OCI-LY7 (cell line): ENCODE results near the gene PLCL2. TPM values are rescaled to one million over a fixed set of nuclear protein-coding genes. Genes with fewer than 3 reads are reported as not detected.

Experiments
- BruUV-seq: library from RNA; stranded (reverse); fragments of 400-500 nt; replicated peaks from 2 replicates; lab custom pipeline; 2021; lab: Mats Ljungman, UMichigan
- CTCF ChIA-PET: fragments of 300-600 bp; sonication (Branson Sonifier 250); formaldehyde crosslinking; loops from one replicate; lab custom pipeline; 2022; ENCODE audit warnings: antibody characterized with exemption; ENCODE audit not compliant: unreplicated experiment; lab: Charles Lee
- POLR2A ChIA-PET: fragments of 300-600 bp; sonication (Branson Sonifier 250); formaldehyde crosslinking; loops from one replicate; lab custom pipeline; 2022; ENCODE audit warnings: antibody characterized with exemption; lab: Charles Lee
- DNase-seq: peaks from one replicate; pipeline ENCODE4 v3.0.0-alpha.2; 2015; ENCODE audit warnings: low spot score
- H2AFZ ChIP-seq: fragments of 200-600 bp; sonication (generic), shearing (Covaris generic); 2 replicates; pipeline ENCODE4 v1.6.1; 2014; ENCODE audit warnings: mild to moderate bottlenecking, antibody characterized with exemption, low read length, moderate library complexity
- H3K27ac ChIP-seq: fragments of 200-600 bp; sonication (generic); 2 replicates; pipeline ENCODE4 v1.5.1; 2014; ENCODE audit warnings: mixed run types, low read depth, mild to moderate bottlenecking, moderate library complexity, low read length, inconsistent platforms; ENCODE audit not compliant: poor library complexity, severe bottlenecking
- H3K36me3 ChIP-seq: fragments of 200-600 bp; sonication (generic); 2 replicates; pipeline ENCODE4 v1.6.1; 2014; ENCODE audit warnings: mild to moderate bottlenecking, antibody characterized with exemption, low read length, moderate library complexity, mixed read lengths; ENCODE audit not compliant: insufficient read depth
- H3K4me1 ChIP-seq: fragments of 200-600 bp; sonication (generic); 2 replicates; pipeline ENCODE4 v1.5.1; 2014; ENCODE audit warnings: mild to moderate bottlenecking, low read length; ENCODE audit not compliant: insufficient read depth, poor library complexity, severe bottlenecking
- H3K4me2 ChIP-seq: fragments of 200-600 bp; sonication (generic); 2 replicates; pipeline ENCODE4 v1.6.1; 2014; ENCODE audit warnings: mild to moderate bottlenecking, low read length
- H3K4me3 ChIP-seq: fragments of 200-600 bp; sonication (generic); 2 replicates; pipeline ENCODE4 v1.5.1; 2014; ENCODE audit warnings: mild to moderate bottlenecking, low read depth, low read length; ENCODE audit not compliant: poor library complexity, severe bottlenecking
- H3K79me2 ChIP-seq: fragments of 200-600 bp; sonication (generic); 2 replicates; pipeline ENCODE4 v1.6.1; 2016; ENCODE audit warnings: low read depth, mild to moderate bottlenecking, low read length, moderate library complexity, mixed read lengths; ENCODE audit not compliant: insufficient read depth
- H3K9me2 ChIP-seq: fragments of 200-600 bp; sonication (generic); 2 replicates; pipeline ENCODE4 v1.6.1; 2016; ENCODE audit warnings: mild to moderate bottlenecking, low read length, mixed read lengths; ENCODE audit not compliant: insufficient read depth
- H3K9me3 ChIP-seq: fragments of 200-600 bp; sonication (generic); 2 replicates; pipeline ENCODE4 v1.6.1; 2014; ENCODE audit warnings: mild to moderate bottlenecking, mixed run types, low read length, mixed read lengths
- H4K20me1 ChIP-seq: fragments of 200-600 bp; sonication (generic); 2 replicates; pipeline ENCODE4 v1.6.1; 2014; ENCODE audit warnings: mild to moderate bottlenecking, antibody characterized with exemption, low read length, moderate library complexity, mixed read lengths; ENCODE audit not compliant: insufficient read depth
- CTCF ChIP-seq: fragments of 200-600 bp; sonication (generic); conservative IDR thresholded peaks from 2 replicates; pipeline ENCODE4 v1.5.1; 2014; ENCODE audit warnings: mild to moderate bottlenecking, antibody characterized with exemption, low read length, moderate library complexity, mixed read lengths
- EZH2phosphoT487 ChIP-seq: fragments of 200-600 bp; sonication (generic); IDR thresholded peaks from 2 replicates; pipeline ENCODE4 v1.6.1; 2018; ENCODE audit warnings: low read depth, borderline replicate concordance, mild to moderate bottlenecking, mixed run types, antibody characterized with exemption, low read length, moderate library complexity, mixed read lengths
- intact Hi-C: fragments of 100-400 bp; cut with micrococcal nuclease; formaldehyde crosslinking; loops from one replicate; pipeline ENCODE4 v1.10.0; 2022; ENCODE audit not compliant: unreplicated experiment
- total RNA-seq, 2 experiments: library from RNA; depleted of rRNA in 1 of 2; stranded (reverse); fragments of >200 nt in 1 of 2; shearing (Covaris generic) in 1 of 2; gene quantifications; 2 replicates each; pipeline ENCODE4 v1.2.3, GENCODE V29; 2014 to 2022

PLCL2 gene
- total RNA-seq, 2 experiments from 2014 or later = 34.1 to 41.6 TPM

- no peak overlapping the region for H3K4me3 ChIP-seq
- H3K36me3 ChIP-seq = peaks cover 38% of the 10 kb centered on the region
- H2AFZ ChIP-seq = no peak overlapping the region
- H4K20me1 ChIP-seq = no peaks in the 10 kb centered on the region
- H3K79me2 ChIP-seq = no peaks in the 10 kb centered on the region
- TF ChIP-seq CTCF (no peak), EZH2phosphoT487 (no peak)
- POLR2A ChIA-PET = no interaction called here
- H3K9me3 ChIP-seq = no peaks in the 10 kb centered on the region
- no TSS peak for BruUV-seq
- CTCF ChIA-PET = no interaction called here
- intact Hi-C loops = no loop called here
- no peak overlapping the region for H3K4me2 ChIP-seq
- no peak overlapping the region for H3K27ac ChIP-seq
- no peaks in the 10 kb centered on the region for H3K9me2 ChIP-seq
- no peak for DNase-seq
- H3K4me1 ChIP-seq = no peaks in the 10 kb centered on the region
Observed at GRCh38 chr3:17081520-17081919, 196.8 kb downstream of the PLCL2 start.

GRCh38 chr3:17087509-17087908, 202.8 kb downstream of the PLCL2 start:
- H3K4me1 ChIP-seq = no peaks in the 10 kb centered on the region
- no peaks in the 10 kb centered on the region for H3K79me2 ChIP-seq
- no peak overlapping the region for H3K4me2 ChIP-seq
- no peaks in the 10 kb centered on the region for H3K9me2 ChIP-seq
- H3K9me3 ChIP-seq = no peaks in the 10 kb centered on the region
- H3K27ac ChIP-seq = no peak overlapping the region
- DNase-seq = no peak
- H2AFZ ChIP-seq = no peak overlapping the region
- H3K36me3 ChIP-seq = peaks cover 51% of the 10 kb centered on the region
- no peaks in the 10 kb centered on the region for H4K20me1 ChIP-seq
- BruUV-seq = no TSS peak
- ChIA-PET CTCF (no interaction called here), POLR2A (no interaction called here)
- no peak overlapping the region for H3K4me3 ChIP-seq
- TF ChIP-seq EZH2phosphoT487 (no peak), CTCF (no peak)
- intact Hi-C loops = no loop called here

- TF ChIP-seq CTCF = no peak
- TF ChIP-seq EZH2phosphoT487 = no peak
- ChIA-PET CTCF (no interaction called here), POLR2A (no interaction called here)
- H3K9me3 ChIP-seq = no peaks in the 10 kb centered on the region
- no peak overlapping the region for H3K4me3 ChIP-seq
- H2AFZ ChIP-seq = no peak overlapping the region
- H3K9me2 ChIP-seq = no peaks in the 10 kb centered on the region
- H3K27ac ChIP-seq = no peak overlapping the region
- intact Hi-C loops = no loop called here
- H3K4me2 ChIP-seq = no peak overlapping the region
- H3K4me1 ChIP-seq = no peaks in the 10 kb centered on the region
- no TSS peak for BruUV-seq
- no peaks in the 10 kb centered on the region for H3K79me2 ChIP-seq
- H3K36me3 ChIP-seq = peaks cover 52% of the 10 kb centered on the region
- no peaks in the 10 kb centered on the region for H4K20me1 ChIP-seq
- no peak for DNase-seq
Observed at GRCh38 chr3:17088017-17088416, 203.3 kb downstream of the PLCL2 start.
